Measurements from ENCODE around the gene ANTKMT.

GRCh38 chr16:735982-736453 is 15.1 kb downstream of the ANTKMT start:
- TF ChIP-seq CTCF (IDR thresholded peaks at IDR 0.05), result no peak
- no peak for TF ChIP-seq EP300 (IDR thresholded peaks at IDR 0.05)
